Activated CD8-positive, alpha-beta memory T cell treated with anti-CD3 and anti-CD28 coated beads, Interleukin-2, amount 50 U/mL, for 48 hours (primary cell): ENCODE data around the gene ACTBL2.
"Not testable (repeated sequence)": the region's sequence is repeated elsewhere in the genome, so short reads cannot be mapped to it uniquely, and the experiment has no call there.

Source experiments
- DNase-seq: peaks from one replicate; pipeline ENCODE4 v3.0.0-alpha.2; 2020

The ACTBL2 gene

GRCh38 chr5:57494104-57495098, 11.8 kb upstream of the ACTBL2 start:
- DNase-seq = peak; percentile 59

- DNase-seq = no peak
Observed at GRCh38 chr5:57493034-57493433, 10.4 kb upstream of the ACTBL2 start.

GRCh38 chr5:57492632-57493031, 10.0 kb upstream of the ACTBL2 start:
- no peak for DNase-seq

GRCh38 chr5:57491369-57491965, 8.9 kb upstream of the ACTBL2 start:
- no peak for DNase-seq

GRCh38 chr5:57488215-57488955, 5.8 kb upstream of the ACTBL2 start:
- DNase-seq = no peak

- DNase-seq = no peak
Observed at GRCh38 chr5:57486027-57486602, 3.5 kb upstream of the ACTBL2 start.

GRCh38 chr5:57478826-57479225, 3.8 kb downstream of the ACTBL2 start:
- DNase-seq = no peak

- DNase-seq = no peak
Observed at GRCh38 chr5:57476601-57477056, 6.0 kb downstream of the ACTBL2 start.

- DNase-seq = no peak
Observed at GRCh38 chr5:57470339-57470738, 12.3 kb downstream of the ACTBL2 start.

- DNase-seq = no peak
Observed at GRCh38 chr5:57468481-57469163, 14.0 kb downstream of the ACTBL2 start.

- DNase-seq = no peak
Observed at GRCh38 chr5:57466544-57466943, 16.1 kb downstream of the ACTBL2 start.

GRCh38 chr5:57460056-57460455, 22.6 kb downstream of the ACTBL2 start:
- DNase-seq = not testable (repeated sequence)

GRCh38 chr5:57458443-57458842, 24.2 kb downstream of the ACTBL2 start:
- DNase-seq = no peak

- no peak for DNase-seq
Observed at GRCh38 chr5:57456531-57457135, 26.0 kb downstream of the ACTBL2 start.

GRCh38 chr5:57455511-57456455, 26.8 kb downstream of the ACTBL2 start:
- DNase-seq = no peak

- no peak for DNase-seq
Observed at GRCh38 chr5:57454896-57455295, 27.7 kb downstream of the ACTBL2 start.

- DNase-seq = no peak
Observed at GRCh38 chr5:57453728-57454127, 28.9 kb downstream of the ACTBL2 start.

- no peak for DNase-seq
Observed at GRCh38 chr5:57452885-57453284, 29.7 kb downstream of the ACTBL2 start.

- DNase-seq = no peak
Observed at GRCh38 chr5:57450991-57451876, 31.4 kb downstream of the ACTBL2 start.

- DNase-seq = no peak
Observed at GRCh38 chr5:57448751-57449150, 33.9 kb downstream of the ACTBL2 start.
